BLaER1 (cell line): ENCODE results near the gene TSPAN33.

Source experiments
- H3K27ac ChIP-seq: shearing (Covaris generic); formaldehyde crosslinking; 2 replicates; pipeline ENCODE4 v1.8.1; 2022
- H3K27me3 ChIP-seq: shearing (Covaris generic); formaldehyde crosslinking; 2 replicates; pipeline ENCODE4 v1.8.1; 2022
- H3K36me3 ChIP-seq: shearing (Covaris generic); formaldehyde crosslinking; 2 replicates; pipeline ENCODE4 v1.8.1; 2022
- H3K4me1 ChIP-seq: shearing (Covaris generic); formaldehyde crosslinking; 2 replicates; pipeline ENCODE4 v1.8.1; 2022
- H3K4me2 ChIP-seq: shearing (Covaris generic); formaldehyde crosslinking; 2 replicates; pipeline ENCODE4 v1.8.1; 2022
- H3K4me3 ChIP-seq: shearing (Covaris generic); formaldehyde crosslinking; 2 replicates; pipeline ENCODE4 v1.8.1; 2022
- H3K9ac ChIP-seq: shearing (Covaris generic); formaldehyde crosslinking; 2 replicates; pipeline ENCODE4 v1.8.1; 2022
- H3K9me3 ChIP-seq: shearing (Covaris generic); formaldehyde crosslinking; 2 replicates; pipeline ENCODE4 v1.8.1; 2022
- H4K20me1 ChIP-seq: shearing (Covaris generic); formaldehyde crosslinking; 2 replicates; pipeline ENCODE4 v1.8.1; 2022
- Cebpa-rat ChIP-seq: shearing (Covaris generic); IDR thresholded peaks from 2 replicates; pipeline ENCODE4 v1.8.1; 2022

Gene TSPAN33

DNA sequence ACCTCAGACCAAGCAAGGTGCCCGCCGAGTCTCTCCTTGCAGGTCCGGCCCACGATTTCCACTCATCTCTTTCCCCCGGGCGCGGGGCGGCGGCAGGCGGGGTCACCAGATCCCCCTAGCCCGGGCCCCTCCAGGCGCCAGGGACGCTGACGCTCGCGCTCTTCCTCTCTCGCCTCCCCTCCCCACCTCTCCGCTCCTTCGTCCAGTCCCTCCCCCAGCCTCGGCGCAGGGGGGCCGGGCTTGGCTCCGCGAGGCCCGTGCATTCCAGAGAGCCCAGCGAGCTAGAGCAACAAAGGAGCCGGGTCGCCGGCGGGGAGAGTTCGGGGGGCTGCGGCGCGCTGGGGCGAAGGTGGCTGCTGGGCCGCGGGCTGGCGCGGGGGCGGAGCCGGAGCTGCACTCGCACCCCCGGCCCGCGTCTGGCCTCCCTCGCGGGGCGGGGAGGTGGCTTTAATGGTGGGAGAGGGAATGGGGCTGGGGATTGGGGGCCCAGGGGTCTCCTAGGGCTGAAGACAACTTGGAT, 43.9 kb downstream of the TSPAN33 start, which contains the start of gene SMO:
Gene SMO, plus strand, starts transcription at position 262 of the 520 bp plus-strand sequence. CDS start 519 bp downstream, outside the sequence.
- Histone ChIP-seq H3K9me3 (no peaks in the 10 kb centered on the region), H3K4me2 (peak within 1 kb of the TSS; percentile 92), H3K4me1 (peaks cover 36% of the 10 kb centered on the region), H3K27me3 (peaks cover 34% of the 10 kb centered on the region), H3K4me3 (peak within 1 kb of the TSS; percentile 96), H3K36me3 (peaks cover 16% of the 10 kb centered on the region), H3K27ac (peak within 1 kb of the TSS; percentile 91), H4K20me1 (peaks cover 32% of the 10 kb centered on the region), H3K9ac (peak within 1 kb of the TSS; percentile 91)
- TF ChIP-seq Cebpa-rat: no peak

GRCh38 chr7:129188892-129189660, 44.6 kb downstream of the TSPAN33 start:
- Histone ChIP-seq H3K36me3 (peaks cover 16% of the 10 kb centered on the region), H3K9me3 (no peaks in the 10 kb centered on the region), H3K4me1 (peaks cover 36% of the 10 kb centered on the region), H3K27me3 (peaks cover 34% of the 10 kb centered on the region), H3K9ac (peak overlapping the region; percentile 91), H3K4me3 (peak overlapping the region; percentile 96), H3K27ac (peak overlapping the region; percentile 91), H3K4me2 (peak overlapping the region; percentile 92), H4K20me1 (peaks cover 32% of the 10 kb centered on the region)
- no peak for TF ChIP-seq Cebpa-rat

DNA sequence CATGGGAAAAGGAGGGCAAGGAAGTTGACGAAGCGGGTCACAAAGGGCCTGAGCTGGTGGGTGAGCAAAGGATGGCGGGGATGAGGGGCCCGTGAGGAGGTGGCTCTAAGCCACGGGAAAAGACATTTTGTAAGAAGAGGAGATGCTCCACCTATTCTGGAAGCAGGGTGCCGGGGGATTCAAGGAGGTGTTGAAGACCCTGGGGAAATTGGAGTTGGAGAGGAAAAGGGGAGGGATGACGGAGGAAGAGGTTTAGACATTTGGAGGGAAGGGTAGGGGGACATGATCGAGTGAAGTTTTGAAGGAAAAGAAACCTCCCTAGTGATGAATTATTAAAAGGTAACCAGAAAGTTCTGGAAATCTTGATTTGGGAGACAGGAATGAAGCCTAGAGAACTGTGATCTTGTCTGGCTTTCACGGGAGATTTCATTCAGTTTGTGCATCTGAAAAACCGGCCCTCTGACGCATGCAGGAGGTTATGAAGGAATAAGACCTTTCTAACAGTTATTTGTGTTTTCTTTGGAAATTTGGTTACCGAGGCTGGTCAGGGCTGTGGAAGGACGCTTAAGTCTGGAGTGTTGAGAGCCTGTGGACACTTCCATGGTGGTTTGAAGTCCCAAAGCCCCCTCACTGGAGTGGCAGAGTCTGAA, 45.3 kb downstream of the TSPAN33 start:
- Histone ChIP-seq H3K9ac (peak overlapping the region; percentile 91), H3K27ac (peak overlapping the region; percentile 91), H3K36me3 (peaks cover 20% of the 10 kb centered on the region), H3K4me1 (peaks cover 36% of the 10 kb centered on the region), H3K27me3 (peaks cover 34% of the 10 kb centered on the region), H3K9me3 (peaks cover under 1% of the 10 kb centered on the region; the same call in 1 of the 2 replicates), H4K20me1 (peaks cover 32% of the 10 kb centered on the region), H3K4me3 (peak overlapping the region; percentile 96), H3K4me2 (peak overlapping the region; percentile 92)
- no peak for TF ChIP-seq Cebpa-rat

DNA sequence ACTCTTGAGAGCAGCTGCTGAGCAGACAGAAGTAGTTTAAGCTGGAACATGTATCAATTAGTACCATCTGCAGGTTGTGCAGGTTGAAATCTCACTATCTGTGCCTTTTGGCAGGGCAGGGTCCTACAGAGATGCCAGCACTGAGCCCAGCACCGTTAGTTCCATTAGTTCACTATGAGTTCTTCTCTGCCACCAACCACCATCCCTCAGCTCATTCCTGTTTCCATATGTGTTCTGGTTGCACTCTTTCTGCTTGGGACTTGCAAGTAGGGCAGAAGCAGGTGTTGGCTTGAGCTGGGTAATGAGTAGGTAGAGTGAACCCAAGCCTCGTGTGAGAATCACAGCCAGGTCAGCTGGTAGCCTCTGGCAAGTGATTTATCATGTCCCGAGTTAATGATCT, 46.8 kb downstream of the TSPAN33 start:
- Histone ChIP-seq H3K9ac (no peak overlapping the region), H3K4me1 (peaks cover 33% of the 10 kb centered on the region), H3K9me3 (peaks cover 5% of the 10 kb centered on the region; the same call in 1 of the 2 replicates), H3K36me3 (peaks cover 21% of the 10 kb centered on the region), H3K27me3 (peaks cover 34% of the 10 kb centered on the region), H3K4me2 (0 out of 2 replicates have a peak overlapping the region, but pooled peaks have one; percentile 7), H4K20me1 (peaks cover 32% of the 10 kb centered on the region), H3K4me3 (no peak overlapping the region), H3K27ac (no peak overlapping the region)
- TF ChIP-seq Cebpa-rat: no peak

DNA sequence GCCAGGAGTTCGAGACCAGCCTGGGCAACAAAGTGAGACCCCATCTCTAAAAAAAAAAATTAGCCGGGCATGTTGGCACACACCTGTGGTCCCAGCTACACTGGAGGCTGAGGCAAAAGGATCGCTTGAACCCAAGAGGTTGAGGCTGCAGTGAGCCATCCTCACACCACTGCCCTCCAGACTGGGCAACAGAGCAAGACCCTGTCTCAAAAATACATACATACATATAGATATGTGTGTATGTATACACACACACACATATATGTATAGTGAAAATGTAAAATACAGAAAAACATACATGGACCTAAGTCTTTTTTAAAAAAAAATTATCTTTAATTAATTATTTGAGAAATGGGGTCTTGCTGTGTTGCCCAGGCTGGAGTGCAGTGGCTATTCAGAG, 49.4 kb downstream of the TSPAN33 start:
- Histone ChIP-seq H3K27me3 (peaks cover 17% of the 10 kb centered on the region), H3K36me3 (peaks cover 28% of the 10 kb centered on the region), H3K4me1 (peaks cover 18% of the 10 kb centered on the region), H4K20me1 (peaks cover 37% of the 10 kb centered on the region), H3K27ac (no peak overlapping the region), H3K4me2 (no peak overlapping the region), H3K9ac (no peak overlapping the region), H3K9me3 (peaks cover 5% of the 10 kb centered on the region; the same call in 1 of the 2 replicates), H3K4me3 (no peak overlapping the region)
- TF ChIP-seq Cebpa-rat: no peak

GRCh38 chr7:129197771-129198170, 53.3 kb downstream of the TSPAN33 start:
- no peak overlapping the region for H3K4me3 ChIP-seq
- peaks cover 5% of the 10 kb centered on the region; the same call in 1 of the 2 replicates for H3K9me3 ChIP-seq
- H3K9ac ChIP-seq: no peak overlapping the region
- H3K27ac ChIP-seq: no peak overlapping the region
- H3K4me1 ChIP-seq: no peaks in the 10 kb centered on the region; the same call in 1 of the 2 replicates
- peaks cover 10% of the 10 kb centered on the region for H4K20me1 ChIP-seq
- peaks cover 34% of the 10 kb centered on the region for H3K36me3 ChIP-seq
- no peaks in the 10 kb centered on the region for H3K27me3 ChIP-seq
- no peak overlapping the region for H3K4me2 ChIP-seq
- no peak for TF ChIP-seq Cebpa-rat

DNA sequence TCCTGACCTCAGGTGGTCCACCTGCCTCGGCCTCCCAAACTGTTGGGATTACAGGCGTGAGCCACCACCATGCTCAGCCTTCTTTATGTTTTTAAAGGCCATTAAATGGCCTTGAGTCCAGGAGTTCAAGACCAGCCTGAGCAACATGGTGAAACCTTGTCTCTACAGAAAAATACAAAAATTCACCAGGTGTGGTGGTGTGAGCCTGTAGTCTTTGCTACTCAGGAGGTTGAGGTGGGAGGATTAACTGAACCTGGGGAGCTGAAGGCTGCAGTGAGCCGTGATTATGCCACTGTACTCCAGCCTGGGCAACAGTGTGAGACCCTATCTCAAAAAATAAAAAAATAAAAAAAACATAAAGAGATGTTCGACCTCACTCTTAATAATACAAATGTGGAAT, 54.9 kb downstream of the TSPAN33 start:
- TF ChIP-seq Cebpa-rat: no peak
- Histone ChIP-seq H3K4me3 (no peak overlapping the region), H3K4me1 (no peaks in the 10 kb centered on the region; the same call in 1 of the 2 replicates)

GRCh38 chr7:129202058-129202777, 57.7 kb downstream of the TSPAN33 start:
- H3K4me2 ChIP-seq: no peak overlapping the region
- no peaks in the 10 kb centered on the region for H3K27me3 ChIP-seq
- peaks cover 5% of the 10 kb centered on the region; the same call in 1 of the 2 replicates for H4K20me1 ChIP-seq
- no peaks in the 10 kb centered on the region for H3K9me3 ChIP-seq
- no peak for TF ChIP-seq Cebpa-rat
- H3K4me3 ChIP-seq: no peak overlapping the region
- no peaks in the 10 kb centered on the region; the same call in 1 of the 2 replicates for H3K4me1 ChIP-seq
- peaks cover 61% of the 10 kb centered on the region for H3K36me3 ChIP-seq
- H3K9ac ChIP-seq: no peak overlapping the region
- no peak overlapping the region for H3K27ac ChIP-seq

More for the DNA sequence above, 54.9 kb downstream of the TSPAN33 start:
- no peaks in the 10 kb centered on the region for H3K27me3 ChIP-seq
- H3K9me3 ChIP-seq: peaks cover 5% of the 10 kb centered on the region; the same call in 1 of the 2 replicates
- no peak overlapping the region for H3K9ac ChIP-seq
- H3K4me2 ChIP-seq: no peak overlapping the region
- no peak overlapping the region for H3K27ac ChIP-seq
- H4K20me1 ChIP-seq: peaks cover 5% of the 10 kb centered on the region; the same call in 1 of the 2 replicates
- peaks cover 42% of the 10 kb centered on the region; the same call in 1 of the 2 replicates for H3K36me3 ChIP-seq
